WTC11 (cell line): ENCODE data around the gene ADAMTS2. TPM values are rescaled to one million over a fixed set of nuclear protein-coding genes. Genes with fewer than 3 reads are reported as not detected.

Experiments used
- ATAC-seq: fragments of 200-7000 bp; cut with Tn5 transposase; 2 replicates; pipeline ENCODE4 v1.10.0; 2021; ENCODE audit warnings: mild to moderate bottlenecking, moderate library complexity
- CTCF ChIA-PET: fragments of 300-600 bp; sonication (Branson Sonifier 250); formaldehyde crosslinking; loops from one replicate; lab custom pipeline; 2021; ENCODE audit warnings: antibody characterized with exemption; lab: Charles Lee
- POLR2A ChIA-PET: fragments of 350-600 bp; sonication (Branson Sonifier 250); formaldehyde crosslinking; loops from one replicate; lab custom pipeline; 2021; ENCODE audit warnings: antibody characterized with exemption; lab: Charles Lee
- DNase-seq: peaks from one replicate; pipeline ENCODE4 v3.0.0; 2021; ENCODE audit warnings: low spot score
- H3K27ac Mint-ChIP-seq: 2 replicates; pipeline ENCODE4 v1.8.0; 2021; ENCODE audit warnings: mixed read lengths
- H3K27me3 Mint-ChIP-seq: 2 replicates; pipeline ENCODE4 v1.8.0; 2021; ENCODE audit warnings: low read depth, mild to moderate bottlenecking, moderate library complexity, mixed read lengths
- H3K36me3 Mint-ChIP-seq: 2 replicates; pipeline ENCODE4 v1.8.0; 2021; ENCODE audit warnings: mixed read lengths
- H3K4me1 Mint-ChIP-seq: 2 replicates; pipeline ENCODE4 v1.8.0; 2022; ENCODE audit warnings: mixed read lengths
- H3K4me3 Mint-ChIP-seq: 2 replicates; pipeline ENCODE4 v1.8.0; 2021; ENCODE audit warnings: mild to moderate bottlenecking, moderate library complexity, mixed read lengths
- H3K9me3 Mint-ChIP-seq: 2 replicates; pipeline ENCODE4 v1.8.0; 2021; ENCODE audit warnings: mixed read lengths
- CBFB ChIP-seq: sonication (generic); formaldehyde crosslinking; IDR thresholded peaks from 2 replicates; pipeline ENCODE4 v1.8.1; 2022; ENCODE audit warnings: mild to moderate bottlenecking, low read depth, missing genetic modification reagents
- CDX4 ChIP-seq: fragments of 250-450 bp; sonication (Bioruptor Pico); IDR thresholded peaks from 2 replicates; pipeline ENCODE4 v1.9.0; 2021; ENCODE audit warnings: moderate library complexity, mild to moderate bottlenecking, inconsistent platforms, borderline replicate concordance
- CREB1 ChIP-seq: sonication (generic); formaldehyde crosslinking; IDR thresholded peaks from 2 replicates; pipeline ENCODE4 v1.8.0; 2023; ENCODE audit warnings: mild to moderate bottlenecking, missing genetic modification reagents
- FOXP1 ChIP-seq: sonication (generic); formaldehyde crosslinking; IDR thresholded peaks from 2 replicates; pipeline ENCODE4 v1.8.0; 2022; ENCODE audit warnings: missing genetic modification reagents, mild to moderate bottlenecking, moderate library complexity, borderline replicate concordance
- HMGA2 ChIP-seq: fragments of 250-450 bp; sonication (Bioruptor Pico); IDR thresholded peaks from 2 replicates; pipeline ENCODE4 v1.4.0; 2021; ENCODE audit warnings: mild to moderate bottlenecking, moderate library complexity
- HMGXB4 ChIP-seq: sonication (generic); formaldehyde crosslinking; IDR thresholded peaks from 2 replicates; pipeline ENCODE4 v1.8.1; 2023; ENCODE audit warnings: mild to moderate bottlenecking, moderate library complexity, missing genetic modification reagents
- KAT7 ChIP-seq: sonication (generic); formaldehyde crosslinking; IDR thresholded peaks from 2 replicates; pipeline ENCODE4 v1.8.1; 2023; ENCODE audit warnings: missing genetic modification reagents, mild to moderate bottlenecking, borderline replicate concordance
- OVOL2 ChIP-seq: fragments of 250-450 bp; sonication (Bioruptor Pico); IDR thresholded peaks from 2 replicates; pipeline ENCODE4 v1.9.0; 2021; ENCODE audit warnings: mild to moderate bottlenecking, borderline replicate concordance
- PREB ChIP-seq: sonication (generic); formaldehyde crosslinking; IDR thresholded peaks from 2 replicates; pipeline ENCODE4 v1.8.1; 2022; ENCODE audit warnings: mild to moderate bottlenecking, missing genetic modification reagents, moderate library complexity, borderline replicate concordance
- PRRX2 ChIP-seq: fragments of 250-450 bp; sonication (Bioruptor Pico); IDR thresholded peaks from 2 replicates; pipeline ENCODE4 v1.8.0; 2021; ENCODE audit warnings: mild to moderate bottlenecking
- RELA ChIP-seq: sonication (generic); formaldehyde crosslinking; IDR thresholded peaks from 2 replicates; pipeline ENCODE4 v1.8.1; 2022; ENCODE audit warnings: missing genetic modification reagents, mild to moderate bottlenecking, borderline replicate concordance
- SP1 ChIP-seq: sonication (generic); formaldehyde crosslinking; conservative IDR thresholded peaks from 2 replicates; pipeline ENCODE4 v1.8.1; 2022; ENCODE audit warnings: missing genetic modification reagents
- STAT6 ChIP-seq: sonication (generic); formaldehyde crosslinking; conservative IDR thresholded peaks from 2 replicates; pipeline ENCODE4 v1.8.1; 2023; ENCODE audit warnings: mild to moderate bottlenecking, low read depth, missing genetic modification reagents, moderate library complexity
- TEAD1 ChIP-seq: sonication (generic); formaldehyde crosslinking; IDR thresholded peaks from 2 replicates; pipeline ENCODE4 v1.8.0; 2022; ENCODE audit warnings: mild to moderate bottlenecking, missing genetic modification reagents
- USF2 ChIP-seq: sonication (generic); formaldehyde crosslinking; IDR thresholded peaks from 2 replicates; pipeline ENCODE4 v1.8.1; 2023; ENCODE audit warnings: mild to moderate bottlenecking, missing genetic modification reagents, moderate library complexity
- ZMAT4 ChIP-seq: fragments of 250-450 bp; sonication (Bioruptor Pico); IDR thresholded peaks from 2 replicates; pipeline ENCODE4 v1.9.0; 2021; ENCODE audit warnings: mild to moderate bottlenecking
- ZNF121 ChIP-seq: sonication (generic); formaldehyde crosslinking; IDR thresholded peaks from 2 replicates; pipeline ENCODE4 v1.8.0; 2023; ENCODE audit warnings: missing genetic modification reagents
- ZNF232 ChIP-seq: sonication (generic); formaldehyde crosslinking; IDR thresholded peaks from 2 replicates; pipeline ENCODE4 v1.8.0; 2022; ENCODE audit warnings: mild to moderate bottlenecking, missing genetic modification reagents
- total RNA-seq: library from RNA; stranded (reverse); gene quantifications from 3 replicates; pipeline ENCODE4 v1.2.3, GENCODE V29; 2021

The ADAMTS2 gene
- total RNA-seq, 1 experiment from 2014 or later: 11.2 TPM

GRCh38 chr5:179163236-179164155 lies 181.8 kb downstream of the ADAMTS2 start (continued):
- TF ChIP-seq RELA (CRISPR knock-in tag) (no peak), ZMAT4 (no peak), CBFB (CRISPR knock-in tag) (no peak), ZNF232 (CRISPR knock-in tag) (no peak), HMGXB4 (CRISPR knock-in tag) (no peak), OVOL2 (CRISPR knock-in tag) (no peak), CREB1 (CRISPR knock-in tag) (no peak)

- H3K4me3 Mint-ChIP-seq: no peak overlapping the region
- DNase-seq: peak; percentile 8
- H3K9me3 Mint-ChIP-seq: peaks cover 32% of the 10 kb centered on the region
- peaks cover 7% of the 10 kb centered on the region; the same call in 1 of the 2 replicates for H3K36me3 Mint-ChIP-seq
- no peaks in the 10 kb centered on the region for H3K27me3 Mint-ChIP-seq
- POLR2A ChIA-PET: no interaction called here
- TF ChIP-seq RELA (CRISPR knock-in tag) (no peak), ZMAT4 (no peak), CDX4 (no peak), KAT7 (CRISPR knock-in tag) (no peak), SP1 (CRISPR knock-in tag) (no peak), USF2 (CRISPR knock-in tag) (no peak)
- TF ChIP-seq, all 79 proteins: peak for 0
- H3K4me1 Mint-ChIP-seq: no peaks in the 10 kb centered on the region
- no peak for ATAC-seq
- CTCF ChIA-PET: no interaction called here
- H3K27ac Mint-ChIP-seq: no peak overlapping the region
These were observed 182.7 kb downstream of the ADAMTS2 start for GRCh38 chr5:179162351-179163235.

- DNase-seq: peak; percentile 4
- Mint-ChIP-seq H3K36me3 (peaks cover 7% of the 10 kb centered on the region; the same call in 1 of the 2 replicates), H3K27me3 (no peaks in the 10 kb centered on the region), H3K4me1 (no peaks in the 10 kb centered on the region), H3K9me3 (peaks cover 32% of the 10 kb centered on the region), H3K27ac (no peak overlapping the region), H3K4me3 (no peak overlapping the region)
- ChIA-PET CTCF (interaction anchor here (0.9 kb wide), 1 partner anchor 99 kb away, joined by 3 read pairs; no protein-coding TSS in a partner anchor), POLR2A (no interaction called here)
- no peak for ATAC-seq
- TF ChIP-seq USF2 (CRISPR knock-in tag) (no peak), FOXP1 (CRISPR knock-in tag) (no peak), ZNF121 (CRISPR knock-in tag) (no peak), PREB (CRISPR knock-in tag) (no peak), STAT6 (CRISPR knock-in tag) (no peak), TEAD1 (CRISPR knock-in tag) (no peak), HMGA2 (CRISPR knock-in tag) (no peak), PRRX2 (CRISPR knock-in tag) (no peak)
These were observed 183.4 kb downstream of the ADAMTS2 start for GRCh38 chr5:179161901-179162300.
